Progenitor cell of endocrine pancreas (in vitro differentiated cells): ENCODE measurements around the gene RMDN2. TPM values are rescaled to one million over a fixed set of nuclear protein-coding genes. Genes with fewer than 3 reads are reported as not detected.
"Not testable (repeated sequence)": the region's sequence is repeated elsewhere in the genome, so short reads cannot be mapped to it uniquely, and the experiment has no call there.

Experiments
- DNase-seq: peaks from one replicate; pipeline ENCODE4 v3.0.0; 2021; ENCODE audit warnings: low spot score; ENCODE audit not compliant: unreplicated experiment
- H3K27ac Mint-ChIP-seq: 2 replicates; pipeline ENCODE4 v1.8.0; 2021; ENCODE audit warnings: mild to moderate bottlenecking, moderate library complexity, mixed read lengths
- H3K27me3 Mint-ChIP-seq: 2 replicates; pipeline ENCODE4 v1.8.0; 2021; ENCODE audit warnings: mixed read lengths
- H3K36me3 Mint-ChIP-seq: 2 replicates; pipeline ENCODE4 v1.8.0; 2022; ENCODE audit warnings: mixed read lengths; ENCODE audit not compliant: insufficient read depth
- H3K4me1 Mint-ChIP-seq: 2 replicates; pipeline ENCODE4 v1.8.0; 2021; ENCODE audit warnings: low read depth, mixed read lengths
- H3K4me3 Mint-ChIP-seq: 2 replicates; pipeline ENCODE4 v1.8.0; 2021; ENCODE audit warnings: low read depth, mild to moderate bottlenecking, moderate library complexity, mixed read lengths
- H3K9me3 Mint-ChIP-seq: 2 replicates; pipeline ENCODE4 v1.8.0; 2021; ENCODE audit warnings: low read depth, mixed read lengths
- total RNA-seq: library from RNA; stranded (reverse); gene quantifications from 2 replicates; pipeline ENCODE4 v1.2.1, GENCODE V29; 2021
- TF ChIP-seq, protein P1 (sequence below): fragments of 200-600 bp; sonication (generic); IDR thresholded peaks from one replicate; pipeline ENCODE4 v1.5.0; 2021; ENCODE audit warnings: antibody characterized with exemption, mild to moderate bottlenecking; ENCODE audit not compliant: unreplicated experiment

The RMDN2 gene
- total RNA-seq, 1 donor from 2014 or later = 9.2 TPM

DNA sequence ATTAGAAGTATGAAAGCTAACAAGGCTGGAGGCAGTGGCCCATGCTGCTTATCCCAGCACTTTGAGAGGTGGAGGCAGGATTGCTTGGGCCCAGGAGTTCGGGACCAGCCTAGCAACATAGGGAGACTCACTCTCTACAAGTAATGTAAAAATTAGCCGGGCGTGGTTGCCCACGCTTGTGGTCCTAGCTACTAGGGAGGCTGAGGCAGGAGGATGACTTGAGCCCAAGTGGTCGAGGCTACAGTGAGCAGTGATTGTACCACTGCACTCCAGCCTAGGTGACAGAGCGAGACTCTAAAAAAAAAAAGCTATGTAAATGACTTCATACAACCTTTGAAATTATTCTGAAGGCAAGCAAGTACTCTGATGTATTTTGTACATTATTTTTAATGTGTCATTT lies 1.5 kb downstream of the RMDN2 start:
- Mint-ChIP-seq H3K4me3 (no peak overlapping the region), H3K4me1 (peaks cover 7% of the 10 kb centered on the region), H3K27me3 (no peaks in the 10 kb centered on the region), H3K36me3 (peaks cover 8% of the 10 kb centered on the region), H3K27ac (no peak overlapping the region), H3K9me3 (no peaks in the 10 kb centered on the region)
- TF ChIP-seq, protein P1, sequence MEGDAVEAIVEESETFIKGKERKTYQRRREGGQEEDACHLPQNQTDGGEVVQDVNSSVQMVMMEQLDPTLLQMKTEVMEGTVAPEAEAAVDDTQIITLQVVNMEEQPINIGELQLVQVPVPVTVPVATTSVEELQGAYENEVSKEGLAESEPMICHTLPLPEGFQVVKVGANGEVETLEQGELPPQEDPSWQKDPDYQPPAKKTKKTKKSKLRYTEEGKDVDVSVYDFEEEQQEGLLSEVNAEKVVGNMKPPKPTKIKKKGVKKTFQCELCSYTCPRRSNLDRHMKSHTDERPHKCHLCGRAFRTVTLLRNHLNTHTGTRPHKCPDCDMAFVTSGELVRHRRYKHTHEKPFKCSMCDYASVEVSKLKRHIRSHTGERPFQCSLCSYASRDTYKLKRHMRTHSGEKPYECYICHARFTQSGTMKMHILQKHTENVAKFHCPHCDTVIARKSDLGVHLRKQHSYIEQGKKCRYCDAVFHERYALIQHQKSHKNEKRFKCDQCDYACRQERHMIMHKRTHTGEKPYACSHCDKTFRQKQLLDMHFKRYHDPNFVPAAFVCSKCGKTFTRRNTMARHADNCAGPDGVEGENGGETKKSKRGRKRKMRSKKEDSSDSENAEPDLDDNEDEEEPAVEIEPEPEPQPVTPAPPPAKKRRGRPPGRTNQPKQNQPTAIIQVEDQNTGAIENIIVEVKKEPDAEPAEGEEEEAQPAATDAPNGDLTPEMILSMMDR = no peak
- no peak for DNase-seq

DNA sequence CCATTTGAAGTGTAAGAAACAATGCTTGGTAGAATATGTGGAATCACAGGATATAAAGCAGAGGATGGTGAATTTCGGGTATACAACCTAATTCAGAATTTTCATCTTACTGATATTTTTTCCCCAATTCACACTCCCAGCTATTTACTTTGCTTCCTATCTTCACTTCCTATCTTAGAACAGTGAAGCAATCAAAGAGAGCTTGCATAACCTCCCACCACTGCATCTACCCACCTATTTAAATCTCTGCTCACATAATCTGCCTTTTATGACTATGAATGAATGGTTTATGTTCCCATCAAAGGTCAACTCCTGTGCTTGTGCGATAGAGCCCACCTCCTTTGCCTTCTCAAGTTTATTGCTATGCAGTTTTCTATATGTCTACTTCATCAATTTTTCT lies 3.3 kb downstream of the RMDN2 start:
- peaks cover 10% of the 10 kb centered on the region for H3K36me3 Mint-ChIP-seq
- H3K4me1 Mint-ChIP-seq = peaks cover 3% of the 10 kb centered on the region
- no peak overlapping the region for H3K4me3 Mint-ChIP-seq
- DNase-seq = no peak
- TF ChIP-seq, protein P1 = no peak
- no peaks in the 10 kb centered on the region for H3K27me3 Mint-ChIP-seq
- H3K9me3 Mint-ChIP-seq = no peaks in the 10 kb centered on the region
- no peak overlapping the region for H3K27ac Mint-ChIP-seq

DNA sequence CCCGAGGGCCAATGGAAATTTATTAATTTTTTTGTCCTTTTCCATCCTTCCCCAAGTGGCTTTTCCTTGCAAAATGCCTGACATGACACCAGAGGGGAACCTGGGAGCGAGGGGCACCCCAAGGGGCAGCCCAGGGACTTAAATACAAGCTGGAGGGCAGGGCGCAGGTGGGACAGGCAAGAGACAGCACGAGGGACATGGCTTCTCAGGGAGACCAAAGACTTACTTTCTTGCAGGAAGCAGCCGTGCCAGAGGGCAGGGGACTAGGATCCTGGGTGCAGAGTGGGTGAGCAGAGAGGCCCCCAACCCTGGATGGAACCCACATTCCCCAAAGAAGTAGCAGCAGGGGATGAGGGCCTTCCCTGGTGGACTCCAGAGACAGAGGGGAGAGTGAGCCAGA lies 5.3 kb downstream of the RMDN2 start:
- peaks cover 16% of the 10 kb centered on the region for H3K36me3 Mint-ChIP-seq
- not testable (repeated sequence) for DNase-seq, H3K4me3 Mint-ChIP-seq, H3K9me3 Mint-ChIP-seq, H3K27me3 Mint-ChIP-seq, H3K27ac Mint-ChIP-seq, H3K4me1 Mint-ChIP-seq

DNA sequence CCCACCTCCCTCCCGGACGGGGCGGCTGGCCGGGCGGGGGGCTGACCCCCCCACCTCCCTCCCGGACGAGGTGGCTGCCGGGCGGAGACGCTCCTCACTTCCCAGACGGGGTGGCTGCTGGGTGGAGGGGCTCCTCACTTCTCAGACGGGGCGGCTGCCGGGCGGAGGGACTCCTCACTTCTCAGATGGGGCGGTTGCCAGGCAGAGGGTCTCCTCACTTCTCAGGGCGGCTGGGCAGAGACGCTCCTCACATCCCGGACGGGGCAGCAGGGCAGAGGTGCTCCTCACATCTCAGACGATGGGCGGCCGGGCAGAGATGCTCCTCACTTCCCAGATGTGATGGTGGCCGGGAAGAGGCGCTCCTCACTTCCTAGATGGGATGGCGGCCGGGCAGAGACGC lies 7.8 kb downstream of the RMDN2 start:
- H3K27me3 Mint-ChIP-seq, H3K27ac Mint-ChIP-seq, H3K4me1 Mint-ChIP-seq, H3K4me3 Mint-ChIP-seq, DNase-seq, H3K9me3 Mint-ChIP-seq: not testable (repeated sequence)
- H3K36me3 Mint-ChIP-seq = peaks cover 26% of the 10 kb centered on the region

DNA sequence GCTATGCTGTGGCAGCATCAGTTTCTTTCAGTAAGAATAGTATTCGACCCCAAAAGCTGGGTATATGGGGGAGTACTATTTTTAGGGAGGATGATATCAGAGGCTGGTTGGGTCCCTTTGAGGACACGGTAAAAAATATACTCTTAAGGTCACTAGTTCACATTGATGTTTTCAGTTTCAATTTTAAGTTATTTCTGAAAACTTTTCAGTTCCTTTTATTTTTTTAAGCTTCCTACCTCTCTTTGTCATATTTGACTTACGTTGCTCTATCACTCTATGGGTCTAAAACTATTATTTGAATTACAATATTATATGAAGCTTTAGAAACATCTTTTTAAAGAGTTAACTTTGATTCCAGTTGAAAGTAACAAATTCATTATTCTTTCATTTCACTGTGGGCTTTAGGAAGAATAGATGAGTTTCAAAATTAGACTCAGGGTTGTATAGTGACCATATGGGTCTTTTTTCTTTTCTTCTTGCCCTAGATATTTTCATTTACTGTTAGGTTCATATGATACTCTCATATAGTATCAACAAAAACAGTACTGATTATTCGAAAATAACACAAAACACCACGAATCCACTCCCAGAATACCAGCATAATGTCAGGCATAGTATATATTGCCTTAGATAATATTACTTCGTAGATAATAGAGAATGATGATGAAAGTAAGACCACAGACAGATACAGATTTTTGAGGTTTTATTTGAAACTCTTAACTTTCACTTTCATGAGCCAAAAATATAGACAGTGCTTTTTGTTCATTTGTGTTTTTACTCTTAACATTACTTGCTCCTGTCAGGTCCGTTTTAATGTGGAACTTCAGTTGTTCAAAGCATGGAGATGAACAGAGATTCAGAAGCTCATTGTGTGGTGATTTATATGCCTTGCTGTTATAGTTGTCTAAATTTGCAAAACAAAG lies 9.8 kb downstream of the RMDN2 start:
- Mint-ChIP-seq H3K4me1 (no peaks in the 10 kb centered on the region), H3K36me3 (peaks cover 36% of the 10 kb centered on the region), H3K27ac (no peak overlapping the region), H3K9me3 (peaks cover 17% of the 10 kb centered on the region), H3K4me3 (no peak overlapping the region), H3K27me3 (no peaks in the 10 kb centered on the region)
- TF ChIP-seq, protein P1 = no peak
- no peak for DNase-seq

DNA sequence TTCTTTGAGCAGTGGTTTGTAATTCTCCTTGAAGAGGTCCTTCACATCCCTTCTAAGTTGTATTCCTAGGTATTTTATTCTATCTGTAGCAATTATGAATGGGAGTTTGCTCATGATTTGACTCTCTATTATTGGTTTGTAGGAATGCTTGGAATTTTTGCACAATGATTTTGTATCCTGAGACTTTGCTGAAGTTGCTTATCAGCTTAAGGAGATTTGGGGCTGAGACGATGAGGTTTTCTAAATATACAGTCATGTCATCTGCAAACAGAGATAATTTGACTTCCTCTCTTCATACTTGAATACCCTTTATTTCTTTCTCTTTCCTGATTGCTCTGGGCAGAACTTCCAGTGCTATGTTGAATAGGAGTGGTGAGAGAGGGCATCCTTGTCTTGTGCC lies 12.5 kb downstream of the RMDN2 start:
- not testable (repeated sequence) for H3K4me3 Mint-ChIP-seq, H3K4me1 Mint-ChIP-seq, H3K27me3 Mint-ChIP-seq, DNase-seq, H3K27ac Mint-ChIP-seq
- Mint-ChIP-seq H3K36me3 (peaks cover 26% of the 10 kb centered on the region), H3K9me3 (peaks cover 25% of the 10 kb centered on the region)

DNA sequence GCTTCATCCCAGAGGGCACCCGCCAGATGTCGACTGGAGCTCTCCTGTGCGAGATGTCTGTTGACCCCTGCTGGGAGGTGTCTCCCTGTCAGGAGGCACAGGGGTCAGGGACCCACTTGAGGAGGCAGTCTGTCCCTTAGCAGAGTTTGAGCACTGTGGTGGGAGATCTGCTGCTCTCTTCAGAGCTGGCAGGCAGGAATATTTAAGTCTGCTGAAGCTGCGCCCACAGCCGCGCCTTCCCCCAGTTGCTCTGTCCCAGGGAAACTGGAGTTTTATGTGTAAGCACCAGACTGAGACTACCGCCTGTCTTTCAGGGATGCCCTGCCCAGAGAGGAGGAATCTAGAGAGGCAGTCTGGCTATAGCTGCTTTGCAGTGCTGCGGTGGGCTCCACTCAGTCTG lies 16.2 kb downstream of the RMDN2 start:
- H3K4me1 Mint-ChIP-seq, H3K4me3 Mint-ChIP-seq, DNase-seq, H3K27ac Mint-ChIP-seq, H3K27me3 Mint-ChIP-seq: not testable (repeated sequence)
- Mint-ChIP-seq H3K9me3 (peaks cover 25% of the 10 kb centered on the region), H3K36me3 (peaks cover 17% of the 10 kb centered on the region)
